Vagina (tissue), 2 donors: Measurements from ENCODE around the gene SUPT3H. TPM values are rescaled to one million over a fixed set of nuclear protein-coding genes. Genes with fewer than 3 reads are reported as not detected.
"Not testable (repeated sequence)": the region's sequence is repeated elsewhere in the genome, so short reads cannot be mapped to it uniquely, and the experiment has no call there.

Experiments used
- DNase-seq, 2 donors: peaks; one replicate each; pipeline ENCODE4 v3.0.0-alpha.2; 2017; ENCODE audit errors: extremely low spot score in 2 of 2
- H3K27ac ChIP-seq: fragments of 200-600 bp; sonication (generic); one replicate; pipeline ENCODE4 v1.5.1; 2019
- H3K27me3 ChIP-seq: fragments of 200-600 bp; sonication (generic); one replicate; pipeline ENCODE4 v1.5.1; 2019
- H3K36me3 ChIP-seq, 2 donors: fragments of 200-600 bp; sonication (generic); one replicate each; pipeline ENCODE4 v1.5.1; 2017 to 2019
- H3K4me1 ChIP-seq: fragments of 200-600 bp; sonication (generic); one replicate; pipeline ENCODE4 v1.5.1; 2019
- H3K4me3 ChIP-seq, 2 donors: fragments of 200-600 bp; sonication (generic); 1 replicate in 1 of 2; 2 replicates in 1 of 2; pipeline ENCODE4 v1.5.1; 2016 to 2019
- H3K9me3 ChIP-seq: fragments of 200-600 bp; sonication (generic); one replicate; pipeline ENCODE4 v1.5.1; 2019
- CTCF ChIP-seq, 3 experiments: fragments of 450-650 bp in 2 of 3; fragments of 200-600 bp in 1 of 3; sonication (generic) in 1 of 3; IDR thresholded peaks; one replicate each; pipeline ENCODE4 v1.5.1; 2017 to 2019; ENCODE audit warnings: antibody characterized with exemption in 3 of 3, mild to moderate bottlenecking in 2 of 3, moderate library complexity in 2 of 3
- POLR2A ChIP-seq, 2 donors: fragments of 450-650 bp; IDR thresholded peaks; one replicate each; pipeline ENCODE4 v1.6.1; 2017; ENCODE audit warnings: antibody characterized with exemption in 2 of 2, mild to moderate bottlenecking in 2 of 2, moderate library complexity in 2 of 2
- POLR2AphosphoS5 ChIP-seq, 2 donors: sonication (generic); formaldehyde crosslinking; IDR thresholded peaks; one replicate each; pipeline ENCODE4 v1.9.0; 2017; ENCODE audit warnings: antibody characterized with exemption in 2 of 2, mild to moderate bottlenecking in 2 of 2, low read depth in 1 of 2; ENCODE audit not compliant: insufficient read depth in 1 of 2
- intact Hi-C: fragments of 100-400 bp; cut with DNase I; formaldehyde crosslinking; loops from one replicate; pipeline ENCODE4 v1.15.1; 2023
- total RNA-seq: library from RNA; depleted of rRNA; stranded (reverse); fragments of >200 nt; gene quantifications from one replicate; pipeline ENCODE4 v1.2.3, GENCODE V29; 2016

SUPT3H gene
- total RNA-seq, 1 donor from 2014 or later, result 4.2 TPM

- Histone ChIP-seq H3K36me3 (no peaks in the 10 kb centered on the region), H3K27me3 (no peaks in the 10 kb centered on the region), H3K27ac (no peak overlapping the region), H3K4me3 (no peak overlapping the region), H3K4me1 (no peaks in the 10 kb centered on the region), H3K9me3 (no peaks in the 10 kb centered on the region)
- intact Hi-C loops, result no loop called here
- DNase-seq, result no peak
- no peak for TF ChIP-seq POLR2A (IDR thresholded peaks at IDR 0.05)
- TF ChIP-seq POLR2AphosphoS5 (IDR thresholded peaks at IDR 0.05; ENCODE audit: insufficient read depth in 1 of 2, low read depth in 1 of 2), result no peak
- no peak for TF ChIP-seq CTCF (IDR thresholded peaks at IDR 0.05)
Observed at GRCh38 chr6:45044510-45045252, 333.1 kb downstream of the SUPT3H start.

GRCh38 chr6:45044086-45044485 is 333.6 kb downstream of the SUPT3H start:
- intact Hi-C loops, result no loop called here
- no peak for DNase-seq
- Histone ChIP-seq H3K36me3 (no peaks in the 10 kb centered on the region), H3K9me3 (no peaks in the 10 kb centered on the region), H3K4me3 (no peak overlapping the region), H3K27me3 (no peaks in the 10 kb centered on the region), H3K4me1 (no peaks in the 10 kb centered on the region), H3K27ac (no peak overlapping the region)
- TF ChIP-seq POLR2AphosphoS5 (IDR thresholded peaks at IDR 0.05; ENCODE audit: insufficient read depth in 1 of 2, low read depth in 1 of 2), result no peak
- TF ChIP-seq CTCF (IDR thresholded peaks at IDR 0.05), result no peak
- no peak for TF ChIP-seq POLR2A (IDR thresholded peaks at IDR 0.05)

GRCh38 chr6:45042673-45043072 is 335.1 kb downstream of the SUPT3H start:
- H3K4me1 ChIP-seq, intact Hi-C loops, DNase-seq, H3K27ac ChIP-seq, H3K36me3 ChIP-seq, H3K27me3 ChIP-seq, H3K9me3 ChIP-seq, H3K4me3 ChIP-seq: not testable (repeated sequence)

DNA sequence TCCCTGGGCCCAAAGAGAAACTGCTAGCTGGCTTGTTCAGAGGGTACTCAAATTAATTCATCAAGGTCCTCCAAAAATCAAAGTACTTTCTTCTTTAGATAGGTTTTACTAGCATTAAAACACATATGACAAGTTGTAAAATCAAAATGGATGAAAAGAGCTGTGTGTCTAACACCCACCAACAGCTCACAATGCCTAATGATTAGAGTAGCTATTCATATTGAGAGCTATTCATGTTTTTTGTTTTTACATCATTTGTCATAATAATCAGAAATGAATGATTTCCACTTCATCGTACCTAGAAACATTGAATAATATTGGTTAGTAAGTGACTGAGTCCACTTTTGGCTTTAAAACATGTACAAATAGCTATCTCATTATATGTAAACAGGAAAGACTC is 339.5 kb downstream of the SUPT3H start:
- Histone ChIP-seq H3K9me3 (no peaks in the 10 kb centered on the region), H3K4me1 (no peaks in the 10 kb centered on the region), H3K27ac (no peak overlapping the region), H3K27me3 (no peaks in the 10 kb centered on the region), H3K36me3 (no peaks in the 10 kb centered on the region), H3K4me3 (no peak overlapping the region)
- intact Hi-C loops, result no loop called here
- DNase-seq, result no peak
- TF ChIP-seq POLR2A (IDR thresholded peaks at IDR 0.05) (no peak), POLR2AphosphoS5 (IDR thresholded peaks at IDR 0.05; ENCODE audit: insufficient read depth in 1 of 2, low read depth in 1 of 2) (no peak), CTCF (IDR thresholded peaks at IDR 0.05) (no peak)

GRCh38 chr6:45036103-45036502 is 341.6 kb downstream of the SUPT3H start:
- H3K4me1 ChIP-seq, result no peaks in the 10 kb centered on the region
- intact Hi-C loops, result no loop called here
- H3K36me3 ChIP-seq, result no peaks in the 10 kb centered on the region
- no peaks in the 10 kb centered on the region for H3K9me3 ChIP-seq
- H3K4me3 ChIP-seq, result no peak overlapping the region
- TF ChIP-seq POLR2A (IDR thresholded peaks at IDR 0.05), result no peak
- TF ChIP-seq POLR2AphosphoS5 (IDR thresholded peaks at IDR 0.05; ENCODE audit: insufficient read depth in 1 of 2, low read depth in 1 of 2), result no peak
- no peak for TF ChIP-seq CTCF (IDR thresholded peaks at IDR 0.05)
- H3K27me3 ChIP-seq, result no peaks in the 10 kb centered on the region
- DNase-seq, result no peak
- H3K27ac ChIP-seq, result no peak overlapping the region
